Endometrial microvascular endothelial cells (primary cell): ENCODE data around the gene GNG7. TPM values are rescaled to one million over a fixed set of nuclear protein-coding genes. Genes with fewer than 3 reads are reported as not detected.

ENCODE experiments used
- in situ Hi-C: cut with HindIII; loops from 2 replicates; pipeline ENCODE4 v1.10.0; 2017; ENCODE audit warnings: low sequenced_read_pairs, low pct_unique_long_range_greater_than_20kb; ENCODE audit errors: inconsistent ontology term
- total RNA-seq: library from RNA; depleted of rRNA; stranded (reverse); fragments of >200 nt; gene quantifications from one replicate; pipeline ENCODE4 v1.2.3, GENCODE V29; 2015; ENCODE audit errors: inconsistent ontology term

The GNG7 gene
- not detected for total RNA-seq

- in situ Hi-C loops, result no loop called here
Measured at GRCh38 chr19:2702170-2703076, at the start of gene GNG7. TSS of gene GNG7 (minus strand) at chr19:2702694. CDS start at chr19:2520688, 182,006 bp downstream.

- in situ Hi-C loops, result no loop called here
Measured at GRCh38 chr19:2751438-2751830, 48.9 kb upstream of the GNG7 start.

DNA sequence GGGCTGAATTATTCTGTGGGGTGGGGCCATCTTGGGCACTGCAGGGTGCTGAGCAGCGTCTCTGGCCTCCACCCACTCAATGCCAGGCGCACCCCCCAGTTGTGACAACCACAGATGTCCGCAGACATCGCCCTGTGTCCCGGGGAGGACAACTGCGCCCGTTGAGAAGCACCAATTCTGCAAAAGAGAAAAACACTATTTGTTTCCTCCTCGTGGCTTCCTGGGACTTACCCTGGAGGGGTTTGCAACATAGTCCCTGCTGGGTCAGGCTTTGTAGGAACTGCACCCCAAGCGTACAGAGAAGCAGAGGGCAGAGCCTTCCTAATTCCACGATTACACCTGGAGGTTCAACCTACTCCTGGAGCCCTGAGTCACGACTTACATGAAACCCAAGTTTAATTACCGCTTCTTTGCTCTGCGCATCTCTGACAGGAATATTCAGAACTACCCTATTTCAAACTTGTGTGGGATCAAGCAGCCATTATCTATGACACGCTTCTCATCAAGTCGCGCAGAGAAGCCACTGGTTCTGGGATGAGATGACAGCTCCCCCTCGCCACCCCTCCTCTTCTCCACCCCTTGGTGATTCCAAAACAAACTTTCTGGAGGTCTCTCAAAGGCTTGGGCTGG is 48.4 kb upstream of the GNG7 start:
- in situ Hi-C loops, result no loop called here

DNA sequence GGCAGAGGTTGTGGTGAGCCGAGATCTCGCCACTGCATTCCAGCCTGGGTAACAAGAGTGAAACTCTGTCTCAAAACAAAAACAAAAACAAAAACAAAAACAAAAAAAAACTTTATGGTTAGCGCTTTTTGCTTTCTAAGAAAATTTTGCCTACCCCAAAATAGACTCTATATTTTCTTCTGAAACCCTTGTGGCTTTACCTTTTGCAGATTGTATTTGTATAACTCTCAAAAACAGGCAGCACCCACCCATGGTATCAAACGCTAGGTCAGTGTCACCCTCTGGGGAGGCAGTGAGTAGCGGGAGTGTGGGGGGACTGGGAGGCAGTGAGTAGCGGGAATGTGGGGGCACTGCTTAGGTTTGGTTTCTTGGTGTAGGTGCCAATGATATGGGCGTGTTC is 44.9 kb upstream of the GNG7 start:
- in situ Hi-C loops, result no loop called here

GRCh38 chr19:2744113-2744512 is 41.6 kb upstream of the GNG7 start:
- in situ Hi-C loops, result no loop called here

- in situ Hi-C loops, result no loop called here
Measured at GRCh38 chr19:2743099-2743498, 40.6 kb upstream of the GNG7 start.

- in situ Hi-C loops, result no loop called here
Measured at GRCh38 chr19:2740314-2740656, 37.8 kb upstream of the GNG7 start.

DNA sequence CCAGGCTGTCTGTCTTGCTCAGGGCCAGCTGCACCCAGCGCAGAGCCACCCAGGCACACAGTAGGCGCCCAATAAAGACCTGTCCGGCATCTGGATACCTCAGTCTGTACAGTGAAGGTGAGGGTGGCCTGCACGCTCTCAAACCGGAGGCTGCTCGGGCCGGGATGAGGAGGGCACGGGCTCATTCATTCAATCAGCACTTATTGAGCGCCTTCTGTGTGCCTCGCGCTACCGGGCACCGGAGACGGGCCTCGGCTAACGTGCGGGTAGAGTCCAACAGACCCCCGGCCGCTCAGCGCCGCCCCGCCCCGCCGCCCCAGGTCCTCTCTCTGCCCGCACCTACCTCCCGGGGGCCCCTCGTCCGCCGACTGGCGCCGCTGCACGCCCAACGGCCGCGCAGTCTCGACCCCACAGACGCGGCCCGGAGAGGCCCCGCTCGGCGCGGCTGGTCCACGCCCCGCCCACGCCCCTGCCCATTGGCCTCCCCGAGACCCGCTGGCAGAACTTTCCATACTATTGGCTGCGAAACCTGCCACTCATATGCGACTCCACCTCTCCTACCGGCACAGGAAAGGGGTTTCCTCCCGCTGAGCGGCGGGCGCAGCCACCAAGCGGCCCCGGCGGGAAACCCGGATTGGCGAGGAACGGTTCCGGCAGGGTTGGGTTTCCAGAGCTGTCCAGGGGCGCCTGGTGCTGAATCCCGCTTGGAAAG is 37.3 kb upstream of the GNG7 start, which contains the start of gene SLC39A3:
TSS of gene SLC39A3 (minus strand) at position 416 of the 712 bp plus-strand sequence. CDS start 2,760 bp downstream, outside the sequence.
- in situ Hi-C loops, result no loop called here

DNA sequence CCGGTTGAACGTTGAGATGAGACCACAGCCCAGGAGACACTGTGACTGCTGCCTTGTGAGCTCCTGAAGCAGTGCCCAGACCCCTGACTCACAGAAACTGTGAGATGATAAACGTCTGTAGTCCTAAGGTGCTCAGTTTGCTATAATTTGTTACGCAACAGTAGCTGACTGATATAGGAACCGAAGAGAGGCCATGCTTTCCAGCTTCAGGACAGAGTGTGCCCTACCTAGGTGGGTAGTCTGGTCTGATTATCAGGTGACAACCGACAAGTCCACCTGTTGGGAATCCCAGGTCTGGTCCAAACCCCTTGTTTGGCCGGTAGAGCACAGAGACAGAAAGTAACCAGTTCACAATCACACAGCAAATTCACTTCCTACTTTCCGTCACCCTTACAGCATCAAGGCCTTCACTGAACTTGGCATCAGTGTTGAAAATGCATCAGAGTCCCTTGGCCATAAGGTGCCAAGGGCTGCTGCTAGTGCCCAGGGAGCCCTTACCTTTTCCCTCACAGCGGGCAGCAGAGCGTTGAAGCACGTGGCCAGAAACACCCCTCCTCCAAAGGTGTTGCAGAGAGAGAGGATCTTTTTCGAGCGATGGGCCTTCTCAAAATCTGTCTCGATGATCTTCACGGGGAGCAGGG is 34.2 kb upstream of the GNG7 start:
- in situ Hi-C loops, result no loop called here

DNA sequence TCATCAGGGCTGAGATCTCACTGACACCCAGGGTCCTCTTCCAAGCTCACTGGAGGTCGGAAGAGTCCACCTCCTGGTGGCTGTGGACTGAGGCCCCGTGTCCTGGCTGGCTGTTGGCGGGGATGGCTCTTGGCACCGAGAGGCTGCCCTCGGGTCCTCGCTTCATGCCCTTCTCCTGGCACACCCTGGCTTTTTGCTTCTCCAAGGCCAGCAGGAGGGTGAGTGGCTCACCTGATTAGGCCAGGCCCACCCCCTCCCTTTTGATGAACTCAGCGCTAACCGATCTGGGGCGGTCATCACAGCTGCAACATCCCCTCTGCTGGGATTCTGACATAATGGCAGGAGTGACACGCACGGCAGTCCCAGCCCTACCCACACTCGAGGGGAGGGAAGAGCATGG is 32.9 kb upstream of the GNG7 start:
- in situ Hi-C loops, result no loop called here

GRCh38 chr19:2734589-2735288 is 32.2 kb upstream of the GNG7 start:
- in situ Hi-C loops, result no loop called here

- in situ Hi-C loops, result no loop called here
Measured at GRCh38 chr19:2733930-2734588, 31.6 kb upstream of the GNG7 start.

DNA sequence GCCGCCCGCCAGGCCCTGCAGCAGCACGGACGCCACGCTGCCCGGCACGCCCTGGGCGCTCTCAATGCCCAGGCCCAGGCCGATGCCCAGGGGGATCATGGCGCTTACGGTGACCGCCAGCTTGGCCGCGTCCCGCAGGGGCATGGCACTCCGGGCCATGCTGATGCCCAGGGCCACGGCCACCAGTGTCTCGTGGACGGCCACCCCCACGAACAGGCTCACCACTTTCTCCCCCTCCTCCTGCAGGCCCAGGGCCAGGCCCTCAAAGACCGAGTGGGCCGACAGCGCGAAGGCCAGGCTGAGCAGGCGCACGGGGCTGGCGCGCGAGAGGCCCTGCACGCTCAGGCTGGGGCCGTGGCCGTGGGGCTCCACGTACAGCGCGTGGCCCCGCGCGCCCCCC is 30.4 kb upstream of the GNG7 start:
- in situ Hi-C loops, result no loop called here

DNA sequence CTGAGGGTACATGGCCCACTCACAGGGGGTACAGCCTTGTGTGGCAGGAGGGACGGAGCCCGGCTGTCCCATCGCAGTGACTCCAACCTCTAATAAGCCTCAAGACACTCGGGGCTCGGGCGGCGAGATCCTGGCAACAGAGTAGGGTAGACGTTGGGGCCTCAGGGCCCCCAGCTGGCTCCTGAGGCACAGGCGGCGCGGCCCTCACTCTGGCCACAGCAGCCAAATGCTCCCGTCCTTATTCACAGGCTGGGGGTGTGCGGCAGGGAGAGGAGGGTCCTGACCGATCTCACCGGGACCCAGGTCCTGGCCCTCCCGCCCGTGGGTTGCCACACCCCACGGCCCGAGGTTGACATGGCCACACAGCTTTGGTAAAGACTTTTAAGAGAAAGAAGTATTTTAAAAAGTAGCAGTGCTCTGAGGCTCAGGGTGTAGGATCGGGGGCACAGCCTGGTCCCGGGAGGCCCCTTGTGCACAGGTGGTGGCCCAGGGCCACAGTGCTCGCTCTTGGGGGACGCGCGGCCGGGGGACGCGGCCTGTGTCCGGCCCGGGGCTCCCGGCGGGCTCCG is 29.7 kb upstream of the GNG7 start:
- in situ Hi-C loops, result no loop called here

DNA sequence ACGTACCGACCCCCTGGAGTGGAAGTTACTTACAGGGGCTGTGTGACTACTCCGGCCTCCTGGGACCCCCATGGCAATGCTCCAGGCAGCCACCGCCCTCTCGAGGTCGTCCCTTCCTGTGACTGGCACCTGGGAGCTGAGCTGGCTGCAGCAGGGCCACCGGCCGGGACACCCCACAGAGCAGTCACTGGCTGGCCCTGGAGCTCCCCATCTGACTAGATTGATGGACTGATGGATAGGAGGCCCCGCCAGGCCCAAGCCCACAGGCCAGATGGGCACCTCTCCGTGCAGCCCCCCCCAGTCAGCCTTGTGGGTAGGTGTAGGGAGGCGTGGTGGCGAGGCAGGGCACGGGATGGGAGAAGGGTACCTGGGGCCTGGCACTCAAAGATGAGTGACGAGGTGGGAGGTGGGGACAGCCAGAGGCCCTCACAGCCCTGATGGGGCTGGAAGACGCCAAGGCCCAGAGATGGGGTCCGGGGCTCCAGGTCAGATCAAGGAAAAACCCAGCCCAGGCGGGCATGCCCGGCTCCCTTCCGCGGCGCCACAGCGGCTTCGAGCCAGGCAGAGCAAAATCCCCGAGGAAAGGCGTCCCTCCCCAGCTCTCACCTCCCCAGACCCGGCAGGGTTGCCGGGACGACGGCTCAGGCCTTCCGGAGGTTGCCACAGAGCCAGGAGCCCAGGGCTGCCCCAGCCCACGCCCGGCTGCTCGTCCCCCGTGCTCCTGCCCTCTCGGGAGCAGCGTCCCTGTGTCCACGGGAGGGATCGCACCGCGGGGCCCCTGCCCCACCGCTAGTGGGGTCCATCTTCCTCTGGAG is 28.9 kb upstream of the GNG7 start:
- in situ Hi-C loops, result no loop called here

DNA sequence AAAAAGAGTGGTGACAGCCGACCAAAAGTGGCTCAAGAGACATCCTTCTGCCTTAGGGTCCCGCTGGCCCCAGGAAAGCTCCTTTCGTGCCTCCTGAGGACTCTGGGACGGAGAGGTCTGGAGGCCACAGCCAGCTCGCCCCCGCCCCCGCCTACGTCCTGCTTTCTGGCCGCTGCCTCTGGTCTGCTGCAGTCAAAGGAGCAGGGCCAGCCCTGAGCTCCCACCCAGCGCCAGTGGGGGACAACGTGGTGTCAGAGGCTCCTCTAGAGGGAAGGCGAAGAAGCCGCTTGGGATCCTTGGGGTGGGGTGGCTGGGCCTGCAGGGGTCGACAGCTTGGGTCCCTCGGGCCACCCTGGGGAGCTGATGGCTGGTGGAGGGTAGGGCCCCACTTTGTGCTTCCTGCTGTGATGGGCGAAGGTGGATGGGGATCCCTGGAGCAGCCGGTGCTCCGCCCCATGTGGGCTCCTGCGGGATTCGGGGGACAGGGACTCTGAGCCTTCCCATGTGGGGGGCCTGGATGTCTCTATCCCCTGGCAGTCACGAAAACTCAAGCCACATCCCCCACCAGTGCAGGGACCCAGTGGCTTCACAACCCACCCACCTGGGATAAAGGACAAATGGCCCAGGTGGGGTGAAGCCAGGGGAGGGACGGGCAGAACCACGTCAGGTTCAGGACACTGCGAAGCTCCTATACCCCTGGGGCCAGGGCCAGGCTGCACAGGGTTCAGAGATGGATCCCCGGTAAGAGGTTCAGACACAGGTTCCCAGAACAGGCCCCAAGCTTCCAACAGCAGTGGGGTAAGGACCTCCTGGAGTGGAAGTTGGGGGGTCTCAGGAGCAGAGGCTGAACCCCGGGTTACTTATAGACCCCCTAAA is 27.7 kb upstream of the GNG7 start:
- in situ Hi-C loops, result no loop called here
